Endometrium (tissue), 2 donors: Measurements from ENCODE around the gene SIPA1L3.
"Not testable (repeated sequence)": the region's sequence is repeated elsewhere in the genome, so short reads cannot be mapped to it uniquely, and the experiment has no call there.

Experiments used
- FAIRE-seq: peaks from 2 replicates; lab custom pipeline; 2012; peaks lifted over from hg19 to GRCh38; lab: Jason Lieb, UNC
- donor health status: control.
- donor health status: control.

The SIPA1L3 gene

GRCh38 chr19:38023671-38024541, 116.9 kb downstream of the SIPA1L3 start:
- FAIRE-seq: no peak

- no peak for FAIRE-seq
Measured at GRCh38 chr19:38024992-38025908, 118.2 kb downstream of the SIPA1L3 start.

- no peak for FAIRE-seq
Measured at GRCh38 chr19:38025909-38026307, 118.9 kb downstream of the SIPA1L3 start.

GRCh38 chr19:38028913-38029510, 122.0 kb downstream of the SIPA1L3 start:
- no peak for FAIRE-seq

GRCh38 chr19:38030001-38030400, 123.0 kb downstream of the SIPA1L3 start:
- not testable (repeated sequence) for FAIRE-seq

- FAIRE-seq: no peak
Measured at GRCh38 chr19:38030686-38031422, 123.8 kb downstream of the SIPA1L3 start.

GRCh38 chr19:38031423-38031770, 124.4 kb downstream of the SIPA1L3 start:
- no peak for FAIRE-seq

- no peak for FAIRE-seq
Measured at GRCh38 chr19:38032151-38032550, 125.1 kb downstream of the SIPA1L3 start.

GRCh38 chr19:38032951-38033350, 125.9 kb downstream of the SIPA1L3 start:
- FAIRE-seq: no peak

- no peak for FAIRE-seq
Measured at GRCh38 chr19:38033658-38034491, 126.9 kb downstream of the SIPA1L3 start.

- no peak for FAIRE-seq
Measured at GRCh38 chr19:38034492-38034860, 127.5 kb downstream of the SIPA1L3 start.

GRCh38 chr19:38035515-38036495, 128.8 kb downstream of the SIPA1L3 start:
- no peak for FAIRE-seq

GRCh38 chr19:38036707-38037611, 130.0 kb downstream of the SIPA1L3 start:
- no peak for FAIRE-seq

- FAIRE-seq: no peak
Measured at GRCh38 chr19:38039966-38040365, 133.0 kb downstream of the SIPA1L3 start.

GRCh38 chr19:38042132-38042531, 135.1 kb downstream of the SIPA1L3 start:
- FAIRE-seq: no peak

GRCh38 chr19:38043649-38044144, 136.7 kb downstream of the SIPA1L3 start:
- FAIRE-seq: no peak

- FAIRE-seq: no peak
Measured at GRCh38 chr19:38044267-38045111, 137.5 kb downstream of the SIPA1L3 start.
